SK-N-SH treated with all-trans-retinoic acid at 6 μM for 48 hours (cell line): ENCODE measurements around the gene RAB8B.
A peak's percentile ranks its signal among the peaks of the same experiment; 100 is the strongest.

ENCODE experiments used
- ATAC-seq: fragments of 200-7000 bp; cut with Tn5 transposase; 3 replicates; pipeline ENCODE4 v1.9.1; 2020; ENCODE audit warnings: mild to moderate bottlenecking, moderate library complexity
- ARNTL ChIP-seq: fragments of 450-650 bp; formaldehyde crosslinking; IDR thresholded peaks from 2 replicates; pipeline ENCODE4 v1.5.0; 2020; ENCODE audit warnings: low read depth, mild to moderate bottlenecking, moderate library complexity, borderline replicate concordance
- BACH2 ChIP-seq: fragments of 250-450 bp; sonication (Bioruptor Pico); IDR thresholded peaks from 2 replicates; pipeline ENCODE4 v1.9.0; 2021; ENCODE audit warnings: mild to moderate bottlenecking, borderline replicate concordance
- CSDC2 ChIP-seq: fragments of 250-450 bp; sonication (Bioruptor Pico); IDR thresholded peaks from 2 replicates; pipeline ENCODE4 v1.5.0; 2020; ENCODE audit warnings: mild to moderate bottlenecking, moderate library complexity
- ESRRG ChIP-seq: fragments of 250-450 bp; sonication (Bioruptor Pico); IDR thresholded peaks from 2 replicates; pipeline ENCODE4 v1.6.1; 2021; ENCODE audit warnings: mild to moderate bottlenecking
- ISL1 ChIP-seq: fragments of 250-450 bp; sonication (Bioruptor Pico); IDR thresholded peaks from 2 replicates; pipeline ENCODE4 v2.1.2; 2022; ENCODE audit warnings: mild to moderate bottlenecking, moderate library complexity
- OSR1 ChIP-seq: fragments of 250-450 bp; sonication (Bioruptor Pico); IDR thresholded peaks from 2 replicates; pipeline ENCODE4 v1.8.0; 2022; ENCODE audit warnings: moderate library complexity, mild to moderate bottlenecking, inconsistent platforms
- PPARA ChIP-seq: fragments of 250-450 bp; sonication (Bioruptor Pico); IDR thresholded peaks from 2 replicates; pipeline ENCODE4 v1.5.0; 2020; ENCODE audit warnings: mild to moderate bottlenecking, borderline replicate concordance
- RARB ChIP-seq: fragments of 250-450 bp; sonication (Bioruptor Pico); IDR thresholded peaks from 2 replicates; pipeline ENCODE4 v1.8.0; 2021; ENCODE audit warnings: mild to moderate bottlenecking, moderate library complexity
- SNAI2 ChIP-seq: fragments of 250-450 bp; sonication (Bioruptor Pico); IDR thresholded peaks from 2 replicates; pipeline ENCODE4 v1.5.0; 2020; ENCODE audit warnings: mild to moderate bottlenecking, moderate library complexity
- TCF4 ChIP-seq: fragments of 250-450 bp; sonication (Bioruptor Pico); IDR thresholded peaks from 2 replicates; pipeline ENCODE4 v1.8.0; 2021; ENCODE audit warnings: mild to moderate bottlenecking, moderate library complexity, borderline replicate concordance
- TOX ChIP-seq: fragments of 250-450 bp; sonication (Bioruptor Pico); IDR thresholded peaks from 2 replicates; pipeline ENCODE4 v1.8.0; 2021; ENCODE audit warnings: mild to moderate bottlenecking, moderate library complexity, borderline replicate concordance
- ZC3H10 ChIP-seq: fragments of 250-450 bp; sonication (Bioruptor Pico); IDR thresholded peaks from 2 replicates; pipeline ENCODE4 v1.5.1; 2021; ENCODE audit warnings: mild to moderate bottlenecking, moderate library complexity
- ZFP3 ChIP-seq: fragments of 250-450 bp; sonication (Bioruptor Pico); IDR thresholded peaks from 2 replicates; pipeline ENCODE4 v1.5.0; 2020; ENCODE audit warnings: mild to moderate bottlenecking, moderate library complexity
- ZFP30 ChIP-seq: fragments of 450-650 bp; formaldehyde crosslinking; IDR thresholded peaks from 2 replicates; pipeline ENCODE4 v1.5.0; 2022; ENCODE audit warnings: mild to moderate bottlenecking, moderate library complexity
- ZNF565 ChIP-seq: fragments of 450-650 bp; formaldehyde crosslinking; conservative IDR thresholded peaks from 2 replicates; pipeline ENCODE4 v1.5.0; 2020; ENCODE audit warnings: low read depth, mild to moderate bottlenecking, moderate library complexity
- ZNF70 ChIP-seq: fragments of 450-650 bp; formaldehyde crosslinking; IDR thresholded peaks from 2 replicates; pipeline ENCODE4 v1.5.0; 2020; ENCODE audit warnings: mild to moderate bottlenecking, moderate library complexity
- ZNF8 ChIP-seq: fragments of 450-650 bp; formaldehyde crosslinking; IDR thresholded peaks from 2 replicates; pipeline ENCODE4 v1.5.0; 2020; ENCODE audit warnings: mild to moderate bottlenecking, moderate library complexity
- TF ChIP-seq, protein P1 (sequence below): fragments of 250-450 bp; sonication (Bioruptor Pico); IDR thresholded peaks from 2 replicates; pipeline ENCODE4 v1.5.0; 2020; ENCODE audit warnings: mild to moderate bottlenecking, moderate library complexity
- TF ChIP-seq, protein P2 (sequence below): fragments of 250-450 bp; sonication (Bioruptor Pico); IDR thresholded peaks from 2 replicates; pipeline ENCODE4 v1.8.0; 2021; ENCODE audit warnings: low read depth, mild to moderate bottlenecking, moderate library complexity, borderline replicate concordance
- TF ChIP-seq, protein P3 (sequence below): fragments of 250-450 bp; sonication (Bioruptor Pico); IDR thresholded peaks from 2 replicates; pipeline ENCODE4 v1.8.0; 2020; ENCODE audit warnings: mild to moderate bottlenecking, moderate library complexity, borderline replicate concordance
- TF ChIP-seq, protein P4 (sequence below): fragments of 250-450 bp; sonication (Bioruptor Pico); IDR thresholded peaks from 2 replicates; pipeline ENCODE4 v1.5.1; 2021; ENCODE audit warnings: mild to moderate bottlenecking, moderate library complexity
- TF ChIP-seq, protein P5 (sequence below): fragments of 250-450 bp; sonication (Bioruptor Pico); IDR thresholded peaks from 2 replicates; pipeline ENCODE4 v1.5.1; 2020; ENCODE audit warnings: low read depth, mild to moderate bottlenecking, moderate library complexity

The RAB8B gene

DNA sequence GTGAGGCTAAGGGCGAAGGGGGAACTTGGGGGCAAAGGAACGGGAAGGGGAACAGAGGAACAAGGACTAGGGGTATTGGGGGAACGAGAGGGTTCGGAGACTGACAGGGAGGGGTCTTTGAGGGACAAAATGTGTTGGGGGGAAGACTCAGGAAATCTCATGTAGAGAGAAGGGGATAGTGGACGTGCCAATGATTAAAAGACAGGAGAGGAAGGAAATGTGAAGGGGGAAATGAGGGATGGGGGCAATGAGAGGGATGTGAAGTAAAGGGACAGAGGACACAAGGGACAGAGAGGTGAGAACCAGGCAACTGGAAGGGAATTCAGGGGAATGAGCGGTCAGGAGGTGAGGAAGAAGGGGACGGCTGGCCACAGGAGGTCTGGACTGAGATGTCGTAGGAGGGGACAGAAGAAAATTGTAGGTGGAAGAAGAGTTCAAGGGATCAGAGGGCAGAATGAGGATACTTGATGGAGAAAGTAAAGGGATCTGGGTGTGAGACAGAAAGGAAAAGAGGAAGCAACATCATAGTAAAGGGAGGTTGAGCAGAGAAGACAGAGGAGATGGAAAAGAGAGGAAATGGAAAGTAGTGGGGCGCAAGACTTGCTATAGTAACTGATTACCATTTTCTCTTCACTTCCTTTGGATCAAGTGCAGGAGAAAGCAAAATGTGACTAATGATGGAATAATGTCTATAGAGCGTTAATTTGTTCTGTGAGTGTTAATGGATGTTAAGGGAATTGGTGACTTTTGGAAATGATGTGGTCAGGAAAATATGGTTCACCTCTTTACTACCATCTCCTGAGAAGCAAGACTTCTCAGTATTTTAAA lies 749 bp downstream of the RAB8B start:
- ATAC-seq = peak; percentile 2; the same call in 1 of the 3 replicates
- no peak for TF ChIP-seq ARNTL (CRISPR knock-in tag)
- no peak for TF ChIP-seq ZC3H10
- no peak for TF ChIP-seq PPARA
- TF ChIP-seq ZNF565 (CRISPR knock-in tag) = no peak
- TF ChIP-seq ZNF70 (CRISPR knock-in tag) = no peak
- no peak for TF ChIP-seq OSR1 (CRISPR knock-in tag)
- no peak for TF ChIP-seq TCF4
- TF ChIP-seq SNAI2 = no peak
- no peak for TF ChIP-seq TOX
- TF ChIP-seq BACH2 (CRISPR knock-in tag) = no peak
- TF ChIP-seq CSDC2 (CRISPR knock-in tag) = no peak
- TF ChIP-seq, protein P1, sequence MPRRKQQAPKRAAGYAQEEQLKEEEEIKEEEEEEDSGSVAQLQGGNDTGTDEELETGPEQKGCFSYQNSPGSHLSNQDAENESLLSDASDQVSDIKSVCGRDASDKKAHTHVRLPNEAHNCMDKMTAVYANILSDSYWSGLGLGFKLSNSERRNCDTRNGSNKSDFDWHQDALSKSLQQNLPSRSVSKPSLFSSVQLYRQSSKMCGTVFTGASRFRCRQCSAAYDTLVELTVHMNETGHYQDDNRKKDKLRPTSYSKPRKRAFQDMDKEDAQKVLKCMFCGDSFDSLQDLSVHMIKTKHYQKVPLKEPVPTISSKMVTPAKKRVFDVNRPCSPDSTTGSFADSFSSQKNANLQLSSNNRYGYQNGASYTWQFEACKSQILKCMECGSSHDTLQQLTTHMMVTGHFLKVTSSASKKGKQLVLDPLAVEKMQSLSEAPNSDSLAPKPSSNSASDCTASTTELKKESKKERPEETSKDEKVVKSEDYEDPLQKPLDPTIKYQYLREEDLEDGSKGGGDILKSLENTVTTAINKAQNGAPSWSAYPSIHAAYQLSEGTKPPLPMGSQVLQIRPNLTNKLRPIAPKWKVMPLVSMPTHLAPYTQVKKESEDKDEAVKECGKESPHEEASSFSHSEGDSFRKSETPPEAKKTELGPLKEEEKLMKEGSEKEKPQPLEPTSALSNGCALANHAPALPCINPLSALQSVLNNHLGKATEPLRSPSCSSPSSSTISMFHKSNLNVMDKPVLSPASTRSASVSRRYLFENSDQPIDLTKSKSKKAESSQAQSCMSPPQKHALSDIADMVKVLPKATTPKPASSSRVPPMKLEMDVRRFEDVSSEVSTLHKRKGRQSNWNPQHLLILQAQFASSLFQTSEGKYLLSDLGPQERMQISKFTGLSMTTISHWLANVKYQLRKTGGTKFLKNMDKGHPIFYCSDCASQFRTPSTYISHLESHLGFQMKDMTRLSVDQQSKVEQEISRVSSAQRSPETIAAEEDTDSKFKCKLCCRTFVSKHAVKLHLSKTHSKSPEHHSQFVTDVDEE (CRISPR knock-in tag) = no peak
- TF ChIP-seq, protein P2, sequence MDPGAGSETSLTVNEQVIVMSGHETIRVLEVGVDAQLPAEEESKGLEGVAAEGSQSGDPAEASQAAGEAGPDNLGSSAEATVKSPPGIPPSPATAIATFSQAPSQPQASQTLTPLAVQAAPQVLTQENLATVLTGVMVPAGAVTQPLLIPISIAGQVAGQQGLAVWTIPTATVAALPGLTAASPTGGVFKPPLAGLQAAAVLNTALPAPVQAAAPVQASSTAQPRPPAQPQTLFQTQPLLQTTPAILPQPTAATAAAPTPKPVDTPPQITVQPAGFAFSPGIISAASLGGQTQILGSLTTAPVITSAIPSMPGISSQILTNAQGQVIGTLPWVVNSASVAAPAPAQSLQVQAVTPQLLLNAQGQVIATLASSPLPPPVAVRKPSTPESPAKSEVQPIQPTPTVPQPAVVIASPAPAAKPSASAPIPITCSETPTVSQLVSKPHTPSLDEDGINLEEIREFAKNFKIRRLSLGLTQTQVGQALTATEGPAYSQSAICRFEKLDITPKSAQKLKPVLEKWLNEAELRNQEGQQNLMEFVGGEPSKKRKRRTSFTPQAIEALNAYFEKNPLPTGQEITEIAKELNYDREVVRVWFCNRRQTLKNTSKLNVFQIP = no peak
- TF ChIP-seq RARB (CRISPR knock-in tag) = no peak
- no peak for TF ChIP-seq ZFP3 (CRISPR knock-in tag)
- no peak for TF ChIP-seq ZNF8
- TF ChIP-seq, protein P3, sequence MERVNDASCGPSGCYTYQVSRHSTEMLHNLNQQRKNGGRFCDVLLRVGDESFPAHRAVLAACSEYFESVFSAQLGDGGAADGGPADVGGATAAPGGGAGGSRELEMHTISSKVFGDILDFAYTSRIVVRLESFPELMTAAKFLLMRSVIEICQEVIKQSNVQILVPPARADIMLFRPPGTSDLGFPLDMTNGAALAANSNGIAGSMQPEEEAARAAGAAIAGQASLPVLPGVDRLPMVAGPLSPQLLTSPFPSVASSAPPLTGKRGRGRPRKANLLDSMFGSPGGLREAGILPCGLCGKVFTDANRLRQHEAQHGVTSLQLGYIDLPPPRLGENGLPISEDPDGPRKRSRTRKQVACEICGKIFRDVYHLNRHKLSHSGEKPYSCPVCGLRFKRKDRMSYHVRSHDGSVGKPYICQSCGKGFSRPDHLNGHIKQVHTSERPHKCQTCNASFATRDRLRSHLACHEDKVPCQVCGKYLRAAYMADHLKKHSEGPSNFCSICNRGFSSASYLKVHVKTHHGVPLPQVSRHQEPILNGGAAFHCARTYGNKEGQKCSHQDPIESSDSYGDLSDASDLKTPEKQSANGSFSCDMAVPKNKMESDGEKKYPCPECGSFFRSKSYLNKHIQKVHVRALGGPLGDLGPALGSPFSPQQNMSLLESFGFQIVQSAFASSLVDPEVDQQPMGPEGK (CRISPR knock-in tag) = no peak

DNA sequence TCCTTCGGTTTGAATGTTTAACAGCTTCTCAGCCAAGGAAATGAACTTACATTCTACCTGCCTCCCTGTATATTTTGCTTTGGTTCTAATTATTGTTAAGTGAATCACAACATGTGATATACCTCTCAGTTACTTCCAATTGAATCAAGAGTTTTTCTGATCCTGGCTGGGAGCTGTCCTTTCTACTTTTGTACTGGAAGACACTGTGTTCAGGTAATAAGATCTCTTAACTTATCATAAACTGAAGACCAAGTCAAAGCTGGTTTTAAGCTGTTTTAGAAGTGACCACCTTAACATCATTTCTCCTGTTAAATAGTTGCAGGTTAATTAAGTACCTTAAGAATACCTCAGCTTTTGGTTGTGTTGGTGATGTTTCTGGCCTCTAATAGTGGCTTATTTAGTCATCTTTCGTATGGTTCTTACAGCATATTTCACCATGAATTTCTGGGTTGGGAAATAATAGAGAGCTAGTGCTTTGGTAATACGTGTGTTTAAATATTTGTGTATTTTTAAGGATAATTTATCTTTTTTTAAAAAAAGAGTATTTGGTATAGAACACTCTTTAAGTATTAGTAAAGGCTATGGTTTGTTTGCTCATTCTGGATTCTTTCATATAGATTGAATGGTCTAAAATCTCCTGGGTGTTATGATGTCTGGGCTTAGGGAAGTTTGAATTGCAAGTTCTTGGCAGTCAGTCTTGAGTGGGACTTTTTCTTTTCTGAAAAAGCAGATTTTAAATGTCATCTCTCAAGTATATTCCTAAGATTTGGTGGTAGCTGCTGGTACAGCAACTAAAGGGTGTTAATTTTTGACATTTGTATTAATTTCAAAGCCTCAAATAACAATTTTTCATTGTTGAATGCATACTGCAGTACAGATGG lies 1.6 kb downstream of the RAB8B start:
- no peak for TF ChIP-seq CSDC2 (CRISPR knock-in tag)
- no peak for TF ChIP-seq ZFP3 (CRISPR knock-in tag)
- no peak for TF ChIP-seq ZC3H10
- TF ChIP-seq, protein P4, sequence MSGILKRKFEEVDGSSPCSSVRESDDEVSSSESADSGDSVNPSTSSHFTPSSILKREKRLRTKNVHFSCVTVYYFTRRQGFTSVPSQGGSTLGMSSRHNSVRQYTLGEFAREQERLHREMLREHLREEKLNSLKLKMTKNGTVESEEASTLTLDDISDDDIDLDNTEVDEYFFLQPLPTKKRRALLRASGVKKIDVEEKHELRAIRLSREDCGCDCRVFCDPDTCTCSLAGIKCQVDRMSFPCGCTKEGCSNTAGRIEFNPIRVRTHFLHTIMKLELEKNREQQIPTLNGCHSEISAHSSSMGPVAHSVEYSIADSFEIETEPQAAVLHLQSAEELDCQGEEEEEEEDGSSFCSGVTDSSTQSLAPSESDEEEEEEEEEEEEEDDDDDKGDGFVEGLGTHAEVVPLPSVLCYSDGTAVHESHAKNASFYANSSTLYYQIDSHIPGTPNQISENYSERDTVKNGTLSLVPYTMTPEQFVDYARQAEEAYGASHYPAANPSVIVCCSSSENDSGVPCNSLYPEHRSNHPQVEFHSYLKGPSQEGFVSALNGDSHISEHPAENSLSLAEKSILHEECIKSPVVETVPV = no peak
- no peak for TF ChIP-seq OSR1 (CRISPR knock-in tag)
- TF ChIP-seq ARNTL (CRISPR knock-in tag) = no peak
- no peak for TF ChIP-seq ZFP30
- TF ChIP-seq ESRRG (CRISPR knock-in tag) = no peak
- TF ChIP-seq, protein P5, sequence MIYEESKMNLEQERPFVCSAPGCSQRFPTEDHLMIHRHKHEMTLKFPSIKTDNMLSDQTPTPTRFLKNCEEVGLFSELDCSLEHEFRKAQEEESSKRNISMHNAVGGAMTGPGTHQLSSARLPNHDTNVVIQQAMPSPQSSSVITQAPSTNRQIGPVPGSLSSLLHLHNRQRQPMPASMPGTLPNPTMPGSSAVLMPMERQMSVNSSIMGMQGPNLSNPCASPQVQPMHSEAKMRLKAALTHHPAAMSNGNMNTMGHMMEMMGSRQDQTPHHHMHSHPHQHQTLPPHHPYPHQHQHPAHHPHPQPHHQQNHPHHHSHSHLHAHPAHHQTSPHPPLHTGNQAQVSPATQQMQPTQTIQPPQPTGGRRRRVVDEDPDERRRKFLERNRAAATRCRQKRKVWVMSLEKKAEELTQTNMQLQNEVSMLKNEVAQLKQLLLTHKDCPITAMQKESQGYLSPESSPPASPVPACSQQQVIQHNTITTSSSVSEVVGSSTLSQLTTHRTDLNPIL (CRISPR knock-in tag) = no peak
- TF ChIP-seq, protein P2 = no peak
- no peak for TF ChIP-seq ISL1 (CRISPR knock-in tag)
- no peak for TF ChIP-seq ZNF8
- no peak for ATAC-seq
